ENCODE measurements around the gene CDCA4.
A peak's percentile ranks its signal among the peaks of the same experiment; 100 is the strongest.
"Not testable (repeated sequence)": the region's sequence is repeated elsewhere in the genome, so short reads cannot be mapped to it uniquely, and the experiment has no call there.

The CDCA4 gene

GRCh38 chr14:105020815-105021655 lies at the start of gene CDCA4:
CDCA4 (minus strand) TSS chr14:105021083; CDS start chr14:105011929, 9,154 bp downstream.
- peak; percentile 99 for DNase-seq

GRCh38 chr14:105069871-105070759 lies 49.2 kb upstream of the CDCA4 start:
- peak; percentile 50 for DNase-seq

GRCh38 chr14:105069522-105069870 lies 48.6 kb upstream of the CDCA4 start:
- DNase-seq, result no peak

GRCh38 chr14:105068818-105069217 lies 47.9 kb upstream of the CDCA4 start:
- DNase-seq, result no peak

- peak; percentile 29 for DNase-seq
Measured at GRCh38 chr14:105067969-105068301, 47.1 kb upstream of the CDCA4 start.

GRCh38 chr14:105067140-105067968 lies 46.5 kb upstream of the CDCA4 start:
- DNase-seq, result peak; percentile 54

GRCh38 chr14:105066240-105067071 lies 45.6 kb upstream of the CDCA4 start:
- DNase-seq, result peak; percentile 30

- peak; percentile 75 for DNase-seq
Measured at GRCh38 chr14:105065280-105066228, 44.7 kb upstream of the CDCA4 start, which contains the start of gene GPR132. GPR132 (minus strand) TSS chr14:105065430; CDS start chr14:105055420, 10,010 bp downstream.

- DNase-seq, result peak; percentile 44
Measured at GRCh38 chr14:105064721-105065143, 43.8 kb upstream of the CDCA4 start.

- no peak for DNase-seq
Measured at GRCh38 chr14:105064001-105064400, 43.1 kb upstream of the CDCA4 start.

- not testable (repeated sequence) for DNase-seq
Measured at GRCh38 chr14:105063506-105063905, 42.6 kb upstream of the CDCA4 start.

- no peak for DNase-seq
Measured at GRCh38 chr14:105063056-105063455, 42.2 kb upstream of the CDCA4 start.

GRCh38 chr14:105062048-105062433 lies 41.2 kb upstream of the CDCA4 start:
- no peak for DNase-seq

GRCh38 chr14:105061428-105062047 lies 40.7 kb upstream of the CDCA4 start:
- peak; percentile 59 for DNase-seq

- peak; percentile 34 for DNase-seq
Measured at GRCh38 chr14:105060751-105061427, 40.0 kb upstream of the CDCA4 start.

- peak; percentile 26 for DNase-seq
Measured at GRCh38 chr14:105059925-105060565, 39.2 kb upstream of the CDCA4 start.

GRCh38 chr14:105059035-105059924 lies 38.4 kb upstream of the CDCA4 start:
- DNase-seq, result no peak

GRCh38 chr14:105058521-105059034 lies 37.7 kb upstream of the CDCA4 start:
- no peak for DNase-seq
